ENCODE results near the gene GDPD4. TPM values are rescaled to one million over a fixed set of nuclear protein-coding genes. Genes with fewer than 3 reads are reported as not detected.

The GDPD4 gene
- 10.2 TPM for total RNA-seq

GRCh38 chr11:77301510-77301909 lies at the start of gene GDPD4:
Gene GDPD4, minus strand, starts transcription at chr11:77301686. Its CDS starts 16,549 bp downstream, at chr11:77285137.
- DNase-seq (ENCODE audit: low spot score) = no peak

GRCh38 chr11:77347948-77348347 lies 46.5 kb upstream of the GDPD4 start:
- DNase-seq (ENCODE audit: low spot score) (no peak), ATAC-seq (no peak)

More at GRCh38 chr11:77301510-77301909, at the start of gene GDPD4:
- ATAC-seq = peak; percentile 51

- DNase-seq (ENCODE audit: low spot score) = no peak
- no peak for ATAC-seq
These were observed 45.6 kb upstream of the GDPD4 start for GRCh38 chr11:77346906-77347603.

- ATAC-seq = no peak
- DNase-seq (ENCODE audit: low spot score) = no peak
These were observed 44.1 kb upstream of the GDPD4 start for GRCh38 chr11:77345621-77346020.

- DNase-seq (ENCODE audit: low spot score) = no peak
- ATAC-seq = no peak
These were observed 39.0 kb upstream of the GDPD4 start for GRCh38 chr11:77340501-77340900.

GRCh38 chr11:77332259-77332658 lies 30.8 kb upstream of the GDPD4 start:
- DNase-seq (ENCODE audit: low spot score) (no peak), ATAC-seq (no peak)

- DNase-seq (ENCODE audit: low spot score) (no peak), ATAC-seq (no peak)
These were observed 23.7 kb upstream of the GDPD4 start for GRCh38 chr11:77325159-77325558.

- no peak for DNase-seq (ENCODE audit: low spot score)
- ATAC-seq = no peak
These were observed 23.0 kb upstream of the GDPD4 start for GRCh38 chr11:77324508-77324907.

GRCh38 chr11:77322926-77323590 lies 21.6 kb upstream of the GDPD4 start:
- ATAC-seq (no peak), DNase-seq (ENCODE audit: low spot score) (no peak)

GRCh38 chr11:77322506-77322905 lies 21.0 kb upstream of the GDPD4 start:
- ATAC-seq (peak; percentile 71), DNase-seq (ENCODE audit: low spot score) (no peak)

GRCh38 chr11:77320351-77320750 lies 18.9 kb upstream of the GDPD4 start:
- ATAC-seq (no peak), DNase-seq (ENCODE audit: low spot score) (no peak)

GRCh38 chr11:77318600-77318999 lies 17.1 kb upstream of the GDPD4 start:
- no peak for DNase-seq (ENCODE audit: low spot score)
- ATAC-seq = no peak

GRCh38 chr11:77316733-77317342 lies 15.4 kb upstream of the GDPD4 start:
- ATAC-seq (peak; percentile 95), DNase-seq (ENCODE audit: low spot score) (no peak)

- ATAC-seq = no peak
- no peak for DNase-seq (ENCODE audit: low spot score)
These were observed 10.6 kb upstream of the GDPD4 start for GRCh38 chr11:77312107-77312506.

GRCh38 chr11:77311701-77312100 lies 10.2 kb upstream of the GDPD4 start:
- ATAC-seq (no peak), DNase-seq (ENCODE audit: low spot score) (no peak)

GRCh38 chr11:77310721-77311120 lies 9.2 kb upstream of the GDPD4 start:
- DNase-seq (ENCODE audit: low spot score) (no peak), ATAC-seq (no peak)

- ATAC-seq (no peak), DNase-seq (ENCODE audit: low spot score) (no peak)
These were observed 8.1 kb upstream of the GDPD4 start for GRCh38 chr11:77309401-77310085.

- ATAC-seq (no peak), DNase-seq (ENCODE audit: low spot score) (no peak)
These were observed 7.4 kb upstream of the GDPD4 start for GRCh38 chr11:77308838-77309237.

- no peak for ATAC-seq
- DNase-seq (ENCODE audit: low spot score) = no peak
These were observed 1.8 kb upstream of the GDPD4 start for GRCh38 chr11:77303328-77303727.

GRCh38 chr11:77302752-77303151 lies 1.3 kb upstream of the GDPD4 start:
- no peak for DNase-seq (ENCODE audit: low spot score)

GRCh38 chr11:77300695-77301094 lies 791 bp downstream of the GDPD4 start:
- DNase-seq (ENCODE audit: low spot score) (no peak), ATAC-seq (no peak)

More at GRCh38 chr11:77302752-77303151, 1.3 kb upstream of the GDPD4 start:
- ATAC-seq = peak; percentile 89

Data from left lobe of liver (tissue), 2 donors.